Measurements from ENCODE around the gene ANKIB1.

- TF ChIP-seq CTCF (IDR thresholded peaks at IDR 0.05; ENCODE audit: borderline replicate concordance, extremely low read depth, low read length, poor library complexity, severe bottlenecking) (no peak), EZH2 (IDR thresholded peaks at IDR 0.05; ENCODE audit: borderline replicate concordance, low read depth, low read length, severe bottlenecking) (no peak)
Observed at GRCh38 chr7:92259610-92260247, 14.0 kb downstream of the ANKIB1 start.
